Measurements from ENCODE around the gene MEIOSIN. TPM values are rescaled to one million over a fixed set of nuclear protein-coding genes. Genes with fewer than 3 reads are reported as not detected.

MEIOSIN gene
- total RNA-seq, 4 donors from 2014 or later = not detected

- Histone ChIP-seq H3K4me3 (no peak overlapping the region), H3K36me3 (peaks cover 0 to 44% (median 8%) of the 10 kb centered on the region in 3 donors), H3K27ac (peak overlapping the region; percentile 80 to 97 (median 86)), H3K27me3 (no peaks in the 10 kb centered on the region), H3K9me3 (no peaks in the 10 kb centered on the region), H3K4me1 (peaks cover 0 to 59% (median 39%) of the 10 kb centered on the region in 4 donors)
- no peak for TF ChIP-seq CTCF (IDR thresholded peaks at IDR 0.05)
- TF ChIP-seq POLR2A (IDR thresholded peaks at IDR 0.05) = no peak
- no peak for TF ChIP-seq EP300 (IDR thresholded peaks at IDR 0.05)
- no peak for DNase-seq (ENCODE audit: low spot score in 2 of 2)
- WGBS, 2 donors = 71 to 76% methylated on average over 3 to 4 of the region's 4 CpGs
Measured at GRCh38 chr19:45784096-45784495, 50.9 kb downstream of the MEIOSIN start.

GRCh38 chr19:45785097-45785496, 51.9 kb downstream of the MEIOSIN start:
- Histone ChIP-seq H3K4me3 (no peak overlapping the region), H3K27me3 (no peaks in the 10 kb centered on the region), H3K4me1 (peaks cover 0 to 49% (median 33%) of the 10 kb centered on the region in 4 donors), H3K9me3 (no peaks in the 10 kb centered on the region), H3K36me3 (peaks cover 0 to 54% (median 13%) of the 10 kb centered on the region in 3 donors), H3K27ac (peak overlapping the region in 3 of 4 donors; percentile 84 to 97 (median 89))
- no peak for TF ChIP-seq CTCF (IDR thresholded peaks at IDR 0.05)
- no peak for TF ChIP-seq EP300 (IDR thresholded peaks at IDR 0.05)
- TF ChIP-seq POLR2A (IDR thresholded peaks at IDR 0.05) = no peak
- 71 to 72% methylated on average over 5 of the region's 5 CpGs for WGBS, 2 donors
- DNase-seq (ENCODE audit: low spot score in 2 of 2) = no peak

DNA sequence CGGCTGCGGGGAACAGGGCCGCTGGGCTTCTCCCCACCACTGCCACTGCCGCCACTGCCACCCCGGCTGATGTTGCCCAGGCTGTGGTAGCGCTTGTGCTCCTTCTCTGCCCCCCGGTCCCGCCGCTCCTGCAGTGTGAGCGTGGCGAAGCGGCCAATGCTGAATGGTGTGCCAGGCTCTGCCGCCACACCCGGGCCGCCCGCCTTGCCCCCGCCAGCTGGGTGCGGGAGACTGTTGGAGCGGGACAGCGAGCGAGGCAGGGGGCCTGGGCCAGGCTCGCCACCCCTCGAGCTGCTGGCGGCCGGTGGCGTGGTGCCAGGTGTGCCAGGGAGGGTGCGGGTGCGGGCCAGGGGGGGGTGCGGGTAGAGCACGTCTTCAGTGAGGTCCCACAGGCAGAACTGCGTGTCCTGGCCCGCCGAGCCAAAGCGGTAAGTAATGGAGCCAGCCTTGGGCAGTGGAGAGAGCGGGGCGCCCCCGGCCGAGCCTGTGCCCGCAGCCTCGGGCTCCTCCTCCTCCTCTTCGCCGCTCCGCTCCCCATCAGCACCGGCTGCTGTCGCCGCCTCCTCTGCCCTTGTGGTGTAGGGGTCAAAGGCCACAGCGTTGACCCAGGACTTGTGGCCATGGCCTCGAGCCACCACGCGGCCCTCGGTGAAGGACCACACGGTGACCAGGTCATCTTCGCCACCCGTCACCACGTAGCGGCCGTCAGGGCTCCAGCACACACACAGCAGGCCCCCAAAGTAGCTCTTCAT, 52.7 kb downstream of the MEIOSIN start:
- WGBS, 2 donors = 89% methylated on average over 52 to 55 of the region's 57 CpGs
- Histone ChIP-seq H3K27ac (peak overlapping the region in 1 of 4 donors; percentile 89), H3K36me3 (peaks cover 0 to 62% (median 13%) of the 10 kb centered on the region in 3 donors)

GRCh38 chr19:45786533-45786894, 53.3 kb downstream of the MEIOSIN start:
- no peak for TF ChIP-seq EP300 (IDR thresholded peaks at IDR 0.05)
- TF ChIP-seq POLR2A (IDR thresholded peaks at IDR 0.05) = no peak
- TF ChIP-seq CTCF (IDR thresholded peaks at IDR 0.05) = no peak
- DNase-seq (ENCODE audit: low spot score in 2 of 2) = no peak
- Histone ChIP-seq H3K27me3 (no peaks in the 10 kb centered on the region), H3K4me1 (peaks cover 0 to 45% (median 26%) of the 10 kb centered on the region in 4 donors), H3K4me3 (no peak overlapping the region), H3K9me3 (no peaks in the 10 kb centered on the region), H3K36me3 (peaks cover 0 to 64% (median 13%) of the 10 kb centered on the region in 3 donors), H3K27ac (no peak overlapping the region)
- 93 to 95% methylated on average over 18 to 21 of the region's 21 CpGs for WGBS, 2 donors

More for the DNA sequence above, 52.7 kb downstream of the MEIOSIN start:
- Histone ChIP-seq H3K4me1 (peaks cover 0 to 45% (median 27%) of the 10 kb centered on the region in 4 donors), H3K9me3 (no peaks in the 10 kb centered on the region), H3K27me3 (no peaks in the 10 kb centered on the region), H3K4me3 (no peak overlapping the region)
- TF ChIP-seq POLR2A (IDR thresholded peaks at IDR 0.05) (no peak), EP300 (IDR thresholded peaks at IDR 0.05) (no peak)
- no peak for DNase-seq (ENCODE audit: low spot score in 2 of 2)

- TF ChIP-seq POLR2A (IDR thresholded peaks at IDR 0.05) (no peak), CTCF (IDR thresholded peaks at IDR 0.05) (no peak), EP300 (IDR thresholded peaks at IDR 0.05) (no peak)
- no peak overlapping the region for H3K4me3 ChIP-seq
- 92 to 93% methylated on average over 15 of the region's 15 CpGs for WGBS, 2 donors
- no peaks in the 10 kb centered on the region for H3K9me3 ChIP-seq
- peaks cover 0 to 64% (median 13%) of the 10 kb centered on the region in 3 donors for H3K36me3 ChIP-seq
- no peak for DNase-seq (ENCODE audit: low spot score in 2 of 2)
- no peak overlapping the region for H3K27ac ChIP-seq
- H3K27me3 ChIP-seq = no peaks in the 10 kb centered on the region
- H3K4me1 ChIP-seq = peaks cover 0 to 32% (median 15%) of the 10 kb centered on the region in 4 donors
Measured at GRCh38 chr19:45789035-45789786, 56.0 kb downstream of the MEIOSIN start.

Data from tibial nerve (tissue), 4 donors.